Uterus (tissue), 4 donors: ENCODE results near the gene SLC30A2. TPM values are rescaled to one million over a fixed set of nuclear protein-coding genes. Genes with fewer than 3 reads are reported as not detected.
A peak's percentile ranks its signal among the peaks of the same experiment; 100 is the strongest.

Experiments used
- DNase-seq, 2 donors: peaks; one replicate each; pipeline ENCODE4 v3.0.0-alpha.2; 2019 to 2020
- H3K27ac ChIP-seq, 2 donors: fragments of 200-600 bp; sonication (generic); 1 replicate in 1 of 2; 2 replicates in 1 of 2; pipeline ENCODE4 v1.5.1; 2016 to 2018
- H3K27me3 ChIP-seq, 2 donors: fragments of 200-600 bp; sonication (generic); one replicate each; pipeline ENCODE4 v1.5.1; 2018 to 2019; ENCODE audit warnings: control low read depth in 1 of 2
- H3K36me3 ChIP-seq, 2 donors: fragments of 200-600 bp; sonication (generic); one replicate each; pipeline ENCODE4 v1.5.1; 2019; ENCODE audit warnings: control low read depth in 1 of 2
- H3K4me1 ChIP-seq, 2 donors: fragments of 200-600 bp; sonication (generic); one replicate each; pipeline ENCODE4 v1.5.1; 2018 to 2019; ENCODE audit warnings: control low read depth in 1 of 2
- H3K4me3 ChIP-seq, 2 donors: fragments of 200-600 bp; sonication (generic); 1 replicate in 1 of 2; 2 replicates in 1 of 2; pipeline ENCODE4 v1.5.1; 2018 to 2019; ENCODE audit warnings: mild to moderate bottlenecking in 1 of 2
- H3K9me3 ChIP-seq, 2 donors: fragments of 200-600 bp; sonication (generic); one replicate each; pipeline ENCODE4 v1.5.1; 2019; ENCODE audit warnings: control low read depth in 1 of 2
- POLR2A ChIP-seq, 2 donors: fragments of 450-650 bp; IDR thresholded peaks; one replicate each; pipeline ENCODE4 v1.6.1; 2016; ENCODE audit warnings: antibody characterized with exemption in 2 of 2, mild to moderate bottlenecking in 1 of 2, moderate library complexity in 1 of 2
- intact Hi-C: fragments of 100-400 bp; cut with DNase I; formaldehyde crosslinking; loops from one replicate; pipeline ENCODE4 v1.15.1; 2023; ENCODE audit warnings: low total_unique reads
- total RNA-seq, 4 donors: library from RNA; depleted of rRNA in 3 of 4; stranded (reverse); fragments of >200 nt in 3 of 4; gene quantifications; one replicate each; pipeline versions ENCODE4 v1.1.0 to v1.2.4, GENCODE V29; 2014 to 2023
- TF ChIP-seq, protein P1 (sequence below), 4 experiments: fragments of 200-600 bp in 2 of 4; fragments of 450-650 bp in 2 of 4; sonication (generic) in 2 of 4; IDR thresholded peaks; one replicate each; pipeline ENCODE4 v1.5.1; 2016 to 2019; ENCODE audit warnings: antibody characterized with exemption in 4 of 4, mild to moderate bottlenecking in 2 of 4, moderate library complexity in 1 of 4
- donor health status: DM: yes; HTN: yes; CAD: no.

SLC30A2 gene
- total RNA-seq, 4 donors from 2014 or later = 0.07 to 0.49 TPM; not detected in 2

GRCh38 chr1:25996966-25997827, 48.7 kb downstream of the SLC30A2 start:
- Histone ChIP-seq H3K27ac (peak overlapping the region; percentile 85 to 86), H3K36me3 (no peaks in the 10 kb centered on the region), H3K4me3 (peak overlapping the region; percentile 64 to 69), H3K4me1 (no peaks in the 10 kb centered on the region), H3K9me3 (no peaks in the 10 kb centered on the region), H3K27me3 (no peaks in the 10 kb centered on the region)
- intact Hi-C loops = no loop called here
- DNase-seq = peak; percentile 24 to 47
- TF ChIP-seq, protein P1, sequence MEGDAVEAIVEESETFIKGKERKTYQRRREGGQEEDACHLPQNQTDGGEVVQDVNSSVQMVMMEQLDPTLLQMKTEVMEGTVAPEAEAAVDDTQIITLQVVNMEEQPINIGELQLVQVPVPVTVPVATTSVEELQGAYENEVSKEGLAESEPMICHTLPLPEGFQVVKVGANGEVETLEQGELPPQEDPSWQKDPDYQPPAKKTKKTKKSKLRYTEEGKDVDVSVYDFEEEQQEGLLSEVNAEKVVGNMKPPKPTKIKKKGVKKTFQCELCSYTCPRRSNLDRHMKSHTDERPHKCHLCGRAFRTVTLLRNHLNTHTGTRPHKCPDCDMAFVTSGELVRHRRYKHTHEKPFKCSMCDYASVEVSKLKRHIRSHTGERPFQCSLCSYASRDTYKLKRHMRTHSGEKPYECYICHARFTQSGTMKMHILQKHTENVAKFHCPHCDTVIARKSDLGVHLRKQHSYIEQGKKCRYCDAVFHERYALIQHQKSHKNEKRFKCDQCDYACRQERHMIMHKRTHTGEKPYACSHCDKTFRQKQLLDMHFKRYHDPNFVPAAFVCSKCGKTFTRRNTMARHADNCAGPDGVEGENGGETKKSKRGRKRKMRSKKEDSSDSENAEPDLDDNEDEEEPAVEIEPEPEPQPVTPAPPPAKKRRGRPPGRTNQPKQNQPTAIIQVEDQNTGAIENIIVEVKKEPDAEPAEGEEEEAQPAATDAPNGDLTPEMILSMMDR (IDR thresholded peaks at IDR 0.05) = no peak
- TF ChIP-seq POLR2A (IDR thresholded peaks at IDR 0.05) = peak in 1 of 2 donors; percentile 7

- H3K36me3 ChIP-seq = no peaks in the 10 kb centered on the region
- no peaks in the 10 kb centered on the region for H3K4me1 ChIP-seq
- no peak overlapping the region for H3K4me3 ChIP-seq
- intact Hi-C loops = no loop called here
- H3K27me3 ChIP-seq = no peaks in the 10 kb centered on the region
- no peak for DNase-seq
- no peak overlapping the region for H3K27ac ChIP-seq
- H3K9me3 ChIP-seq = no peaks in the 10 kb centered on the region
- TF ChIP-seq POLR2A (IDR thresholded peaks at IDR 0.05) = no peak
- TF ChIP-seq, protein P1 (IDR thresholded peaks at IDR 0.05) = no peak
These were observed 51.3 kb downstream of the SLC30A2 start for GRCh38 chr1:25994402-25995150.

DNA sequence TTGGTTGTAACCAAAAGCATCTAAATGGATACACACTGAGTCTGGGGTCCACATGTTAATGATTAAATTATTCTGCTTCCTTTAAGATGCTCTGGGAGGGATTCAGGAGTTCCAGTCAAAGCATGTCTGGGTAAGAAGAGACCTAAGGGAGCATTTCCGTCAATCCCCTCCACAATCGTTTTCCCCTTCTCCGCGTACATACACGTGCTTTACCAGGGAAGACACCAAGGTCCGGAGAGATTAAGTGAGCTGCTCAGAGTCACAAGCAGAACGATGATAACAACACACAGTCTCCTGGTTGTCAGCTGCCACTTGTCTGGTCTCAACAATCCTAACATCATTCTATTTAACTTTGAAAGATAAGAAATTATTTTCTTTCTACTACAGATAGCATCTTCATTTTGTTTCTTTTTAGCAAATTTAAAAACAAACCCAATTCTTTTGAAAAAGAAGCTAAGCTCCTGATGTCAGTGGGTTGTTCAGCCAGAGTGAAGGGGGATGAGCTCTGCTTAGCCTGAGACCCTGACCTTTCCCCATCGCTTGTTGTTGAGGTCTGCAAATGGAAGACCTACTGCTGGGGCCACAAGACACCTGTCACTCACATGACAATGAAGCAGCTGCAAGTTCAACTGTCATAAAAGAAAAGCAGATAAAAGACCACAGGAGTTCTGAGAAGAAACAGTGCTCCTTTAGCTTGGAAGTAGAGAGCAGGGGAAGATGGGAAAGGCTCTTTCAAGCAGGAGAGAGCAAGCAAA, 52.5 kb downstream of the SLC30A2 start:
- Histone ChIP-seq H3K27me3 (no peaks in the 10 kb centered on the region), H3K36me3 (no peaks in the 10 kb centered on the region), H3K4me1 (no peaks in the 10 kb centered on the region), H3K27ac (no peak overlapping the region), H3K9me3 (no peaks in the 10 kb centered on the region), H3K4me3 (no peak overlapping the region)
- intact Hi-C loops = no loop called here
- TF ChIP-seq POLR2A (IDR thresholded peaks at IDR 0.05) = no peak
- TF ChIP-seq, protein P1 (IDR thresholded peaks at IDR 0.05) = no peak
- DNase-seq = no peak

DNA sequence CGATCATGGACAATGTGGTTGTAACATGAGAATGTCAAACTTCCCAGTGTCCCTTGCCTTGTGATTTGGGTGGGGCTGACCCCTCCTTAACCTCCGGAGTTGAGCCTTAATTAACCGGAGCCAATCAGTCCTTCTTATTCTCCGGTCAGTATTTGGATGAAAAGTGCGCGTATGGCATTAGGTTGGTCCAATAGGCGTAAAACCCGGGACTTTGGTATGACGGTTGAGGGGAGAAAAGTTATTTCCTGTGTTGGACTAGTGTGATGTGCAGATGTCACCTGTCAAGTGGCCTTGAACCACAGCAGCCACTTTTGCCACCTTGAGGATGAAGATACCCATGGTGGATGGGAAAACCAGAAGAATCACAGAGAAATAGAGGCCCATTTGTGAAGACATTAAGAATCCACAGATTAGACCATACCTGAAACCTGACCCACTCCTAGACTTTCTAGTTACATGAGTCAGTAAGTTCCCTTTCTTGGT, 53.2 kb downstream of the SLC30A2 start:
- intact Hi-C loops = no loop called here

More for the DNA sequence above, 53.2 kb downstream of the SLC30A2 start:
- Histone ChIP-seq H3K4me1 (no peaks in the 10 kb centered on the region), H3K36me3 (no peaks in the 10 kb centered on the region), H3K27ac (no peak overlapping the region), H3K9me3 (no peaks in the 10 kb centered on the region), H3K27me3 (no peaks in the 10 kb centered on the region), H3K4me3 (no peak overlapping the region)
- DNase-seq = no peak
- TF ChIP-seq, protein P1 (IDR thresholded peaks at IDR 0.05) = no peak
- no peak for TF ChIP-seq POLR2A (IDR thresholded peaks at IDR 0.05)
